ENCODE data around the gene NCBP1.

DNA sequence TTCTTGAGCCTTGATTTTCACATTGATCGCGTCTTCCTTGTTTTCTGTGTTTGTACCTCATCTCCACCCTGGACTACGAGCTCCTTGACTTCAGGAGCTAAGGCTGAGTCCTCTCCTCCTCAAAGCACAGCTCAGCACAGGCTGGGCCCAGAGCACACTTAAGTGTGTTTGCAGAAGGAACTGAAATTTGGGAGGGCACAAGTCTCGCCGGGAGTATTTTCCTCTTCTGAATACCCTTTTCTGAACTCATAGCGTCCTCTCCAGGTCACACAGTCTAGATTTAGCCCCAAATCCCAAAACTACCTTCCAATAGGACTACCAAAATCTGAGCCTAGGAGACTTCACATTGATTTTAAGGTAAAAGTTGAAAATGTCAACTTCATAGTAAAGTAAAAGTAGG is 42.1 kb upstream of the NCBP1 start:
- TF ChIP-seq, protein P1, sequence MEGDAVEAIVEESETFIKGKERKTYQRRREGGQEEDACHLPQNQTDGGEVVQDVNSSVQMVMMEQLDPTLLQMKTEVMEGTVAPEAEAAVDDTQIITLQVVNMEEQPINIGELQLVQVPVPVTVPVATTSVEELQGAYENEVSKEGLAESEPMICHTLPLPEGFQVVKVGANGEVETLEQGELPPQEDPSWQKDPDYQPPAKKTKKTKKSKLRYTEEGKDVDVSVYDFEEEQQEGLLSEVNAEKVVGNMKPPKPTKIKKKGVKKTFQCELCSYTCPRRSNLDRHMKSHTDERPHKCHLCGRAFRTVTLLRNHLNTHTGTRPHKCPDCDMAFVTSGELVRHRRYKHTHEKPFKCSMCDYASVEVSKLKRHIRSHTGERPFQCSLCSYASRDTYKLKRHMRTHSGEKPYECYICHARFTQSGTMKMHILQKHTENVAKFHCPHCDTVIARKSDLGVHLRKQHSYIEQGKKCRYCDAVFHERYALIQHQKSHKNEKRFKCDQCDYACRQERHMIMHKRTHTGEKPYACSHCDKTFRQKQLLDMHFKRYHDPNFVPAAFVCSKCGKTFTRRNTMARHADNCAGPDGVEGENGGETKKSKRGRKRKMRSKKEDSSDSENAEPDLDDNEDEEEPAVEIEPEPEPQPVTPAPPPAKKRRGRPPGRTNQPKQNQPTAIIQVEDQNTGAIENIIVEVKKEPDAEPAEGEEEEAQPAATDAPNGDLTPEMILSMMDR (IDR thresholded peaks at IDR 0.05): no peak
- TF ChIP-seq POLR2AphosphoS5 (IDR thresholded peaks at IDR 0.05) (no peak), POLR2A (IDR thresholded peaks at IDR 0.05) (no peak), EP300 (IDR thresholded peaks at IDR 0.05) (no peak)
